DOHH2 (cell line): ENCODE results near the gene TMEM45A.

Source experiments
- EZH2phosphoT487 ChIP-seq: fragments of 200-600 bp; sonication (generic); IDR thresholded peaks from 2 replicates; pipeline ENCODE4 v1.6.1; 2017; ENCODE audit warnings: borderline replicate concordance, mild to moderate bottlenecking, antibody characterized with exemption, low read length, moderate library complexity, mixed read lengths
- TF ChIP-seq, protein P1 (sequence below): fragments of 200-600 bp; sonication (generic); IDR thresholded peaks from one replicate; pipeline ENCODE4 v1.5.1; 2014; ENCODE audit warnings: antibody characterized with exemption, mild to moderate bottlenecking, low read depth, low read length; ENCODE audit not compliant: poor library complexity, severe bottlenecking

DNA sequence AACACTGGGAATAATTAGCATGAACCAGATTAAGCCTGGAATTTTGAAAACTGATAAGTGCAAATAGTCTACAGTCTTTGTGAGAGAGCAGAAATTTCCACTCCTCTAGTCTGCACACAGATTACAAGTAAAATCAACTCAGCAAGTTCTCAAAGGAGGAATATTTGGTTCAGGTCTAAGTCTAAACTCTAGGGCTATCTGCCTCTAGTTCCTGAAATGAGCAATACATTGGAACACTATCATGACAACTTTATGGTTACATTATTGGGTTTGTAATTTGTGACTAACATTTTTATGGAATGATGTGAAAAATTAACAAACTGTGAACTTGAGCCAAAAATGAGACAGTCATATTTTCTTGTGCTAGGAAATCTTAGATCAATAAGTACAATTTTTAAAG lies 86.2 kb downstream of the TMEM45A start:
- TF ChIP-seq, protein P1, sequence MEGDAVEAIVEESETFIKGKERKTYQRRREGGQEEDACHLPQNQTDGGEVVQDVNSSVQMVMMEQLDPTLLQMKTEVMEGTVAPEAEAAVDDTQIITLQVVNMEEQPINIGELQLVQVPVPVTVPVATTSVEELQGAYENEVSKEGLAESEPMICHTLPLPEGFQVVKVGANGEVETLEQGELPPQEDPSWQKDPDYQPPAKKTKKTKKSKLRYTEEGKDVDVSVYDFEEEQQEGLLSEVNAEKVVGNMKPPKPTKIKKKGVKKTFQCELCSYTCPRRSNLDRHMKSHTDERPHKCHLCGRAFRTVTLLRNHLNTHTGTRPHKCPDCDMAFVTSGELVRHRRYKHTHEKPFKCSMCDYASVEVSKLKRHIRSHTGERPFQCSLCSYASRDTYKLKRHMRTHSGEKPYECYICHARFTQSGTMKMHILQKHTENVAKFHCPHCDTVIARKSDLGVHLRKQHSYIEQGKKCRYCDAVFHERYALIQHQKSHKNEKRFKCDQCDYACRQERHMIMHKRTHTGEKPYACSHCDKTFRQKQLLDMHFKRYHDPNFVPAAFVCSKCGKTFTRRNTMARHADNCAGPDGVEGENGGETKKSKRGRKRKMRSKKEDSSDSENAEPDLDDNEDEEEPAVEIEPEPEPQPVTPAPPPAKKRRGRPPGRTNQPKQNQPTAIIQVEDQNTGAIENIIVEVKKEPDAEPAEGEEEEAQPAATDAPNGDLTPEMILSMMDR, result no peak
- no peak for TF ChIP-seq EZH2phosphoT487
